ENCODE measurements around the gene ARFGAP1.

DNA sequence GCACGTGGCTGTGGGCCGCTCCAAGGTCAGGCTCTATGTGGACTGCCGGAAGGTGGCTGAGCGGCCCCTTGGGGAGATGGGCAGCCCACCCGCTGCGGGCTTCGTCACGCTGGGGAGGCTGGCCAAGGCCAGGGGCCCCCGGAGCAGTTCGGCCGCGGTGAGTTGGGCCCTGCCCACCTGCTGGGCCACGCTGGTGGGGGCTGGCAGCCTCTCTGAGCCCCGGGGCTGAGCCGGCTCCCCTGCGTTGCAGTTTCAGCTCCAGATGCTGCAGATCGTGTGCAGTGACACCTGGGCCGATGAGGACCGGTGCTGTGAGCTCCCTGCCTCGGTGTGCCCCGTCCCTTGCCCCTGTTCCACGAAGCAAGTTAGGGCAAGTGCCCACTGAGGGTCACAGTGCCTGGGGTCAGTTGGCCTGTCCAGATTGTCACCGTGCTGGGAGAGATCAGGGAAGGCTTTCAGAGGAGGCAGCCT, 47.5 kb downstream of the ARFGAP1 start:
- TF ChIP-seq, protein P1, sequence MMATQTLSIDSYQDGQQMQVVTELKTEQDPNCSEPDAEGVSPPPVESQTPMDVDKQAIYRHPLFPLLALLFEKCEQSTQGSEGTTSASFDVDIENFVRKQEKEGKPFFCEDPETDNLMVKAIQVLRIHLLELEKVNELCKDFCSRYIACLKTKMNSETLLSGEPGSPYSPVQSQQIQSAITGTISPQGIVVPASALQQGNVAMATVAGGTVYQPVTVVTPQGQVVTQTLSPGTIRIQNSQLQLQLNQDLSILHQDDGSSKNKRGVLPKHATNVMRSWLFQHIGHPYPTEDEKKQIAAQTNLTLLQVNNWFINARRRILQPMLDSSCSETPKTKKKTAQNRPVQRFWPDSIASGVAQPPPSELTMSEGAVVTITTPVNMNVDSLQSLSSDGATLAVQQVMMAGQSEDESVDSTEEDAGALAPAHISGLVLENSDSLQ (IDR thresholded peaks at IDR 0.05): no peak
- TF ChIP-seq FOXM1 (IDR thresholded peaks at IDR 0.05; ENCODE audit: borderline replicate concordance): no peak
- TF ChIP-seq SP1 (IDR thresholded peaks at IDR 0.05): no peak
- TF ChIP-seq NFRKB (IDR thresholded peaks at IDR 0.05): no peak
